ENCODE measurements around the gene TMEM144.
"Not testable (repeated sequence)": the region's sequence is repeated elsewhere in the genome, so short reads cannot be mapped to it uniquely, and the experiment has no call there.

TMEM144 gene

DNA sequence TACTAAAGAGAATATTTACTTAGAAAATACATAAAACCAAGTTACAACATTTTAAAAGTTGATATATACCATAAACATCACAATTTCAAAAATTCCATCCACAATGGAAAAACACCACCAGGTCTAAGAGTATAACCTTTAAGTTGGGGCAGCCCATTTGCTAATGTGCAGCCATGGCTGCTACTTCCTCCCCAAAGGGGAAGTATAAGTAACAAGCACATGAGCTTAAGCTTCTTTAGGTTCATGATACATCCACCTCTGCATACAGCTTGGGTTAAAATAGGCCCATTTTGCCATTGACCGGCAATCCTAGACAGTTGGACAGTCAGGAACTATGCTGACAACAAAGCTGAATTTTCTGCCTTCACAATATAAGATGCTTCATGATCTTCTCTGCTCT lies 20.9 kb upstream of the TMEM144 start:
- FAIRE-seq: no peak
- no peak for DNase-seq (ENCODE audit: extremely low spot score, insufficient read length, low read depth)

DNA sequence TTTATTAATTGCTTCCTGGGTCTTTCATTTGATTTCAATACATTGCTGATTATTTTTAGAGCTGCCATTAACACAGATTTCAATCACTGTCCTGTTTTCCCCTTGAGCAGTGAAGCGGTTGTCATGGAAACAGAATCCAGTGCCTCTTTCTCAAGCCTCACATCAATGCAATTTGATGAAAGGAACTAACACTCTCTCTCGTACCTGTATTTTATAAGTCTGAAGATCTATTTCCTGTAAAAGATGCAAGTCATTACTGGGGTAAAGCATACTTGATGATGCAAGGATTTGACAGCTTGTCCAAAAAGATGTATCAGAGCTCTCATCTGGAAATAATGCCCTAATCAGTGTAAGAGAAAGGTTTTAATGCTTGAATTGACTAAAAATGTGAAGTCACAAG lies 19.6 kb upstream of the TMEM144 start:
- FAIRE-seq: no peak

DNA sequence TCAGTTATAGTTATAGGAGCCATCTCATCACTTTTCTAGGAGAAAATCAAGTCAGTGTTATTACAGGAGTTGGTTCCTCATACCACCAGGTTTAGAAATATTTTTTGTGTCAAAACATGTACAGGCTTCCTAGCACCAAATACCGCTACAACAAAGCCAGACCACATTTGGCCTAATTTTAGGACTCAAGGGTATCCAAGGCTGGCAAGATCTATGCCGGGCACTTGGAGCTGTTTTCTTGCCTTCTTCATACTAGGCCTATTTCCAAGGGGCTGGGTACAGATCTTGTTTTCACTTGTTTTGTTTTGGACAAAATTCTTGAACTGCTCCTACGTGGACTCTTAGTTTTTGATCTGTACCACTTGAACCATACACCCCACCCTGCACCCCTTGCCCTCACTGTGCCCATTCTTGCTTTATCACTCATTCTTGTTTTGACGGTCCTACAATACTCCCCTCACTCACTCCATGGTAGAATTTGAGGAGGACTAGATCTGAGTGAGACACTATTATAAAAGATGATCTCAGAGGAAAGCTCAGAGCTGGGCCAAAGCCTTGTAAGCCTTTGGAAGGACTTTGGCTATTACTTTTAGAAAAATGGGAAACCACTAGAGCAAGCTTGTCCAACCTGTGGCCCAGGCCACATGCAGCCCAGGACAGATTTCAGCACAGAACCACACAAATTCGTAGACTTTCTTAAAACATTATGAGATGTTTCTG lies 17.7 kb upstream of the TMEM144 start:
- FAIRE-seq (no peak), DNase-seq (ENCODE audit: extremely low spot score, insufficient read length, low read depth) (no peak)

More for the DNA sequence above, 19.6 kb upstream of the TMEM144 start:
- DNase-seq (ENCODE audit: extremely low spot score, insufficient read length, low read depth): no peak

DNA sequence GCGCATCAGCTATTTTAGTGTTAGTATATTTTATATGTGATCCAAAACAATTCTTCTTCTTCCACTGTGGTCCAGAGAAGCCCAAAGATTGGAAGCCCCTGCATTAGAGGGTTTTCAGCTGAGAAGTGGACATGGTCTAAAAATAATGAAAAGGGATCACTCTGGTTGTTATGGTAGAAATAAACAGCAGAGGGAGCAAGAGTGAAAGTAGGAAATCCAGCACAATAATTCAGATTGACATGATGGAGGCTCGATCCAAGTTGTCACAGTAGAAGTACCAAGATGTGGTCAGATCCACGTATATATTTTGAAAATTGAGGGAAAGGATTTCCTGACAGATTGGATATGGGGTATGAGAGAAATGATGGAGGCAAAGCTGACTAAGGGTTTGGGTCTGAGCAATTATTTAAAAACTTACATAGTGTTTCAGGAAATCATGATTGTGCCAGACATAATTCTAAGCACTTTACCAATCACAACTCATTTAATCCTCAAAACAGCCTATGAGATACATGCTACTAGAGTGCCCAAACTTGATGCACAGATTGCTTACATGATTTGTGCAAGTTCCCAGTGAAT lies 17.0 kb upstream of the TMEM144 start:
- DNase-seq (ENCODE audit: extremely low spot score, insufficient read length, low read depth) (no peak), FAIRE-seq (peak; percentile 71)

DNA sequence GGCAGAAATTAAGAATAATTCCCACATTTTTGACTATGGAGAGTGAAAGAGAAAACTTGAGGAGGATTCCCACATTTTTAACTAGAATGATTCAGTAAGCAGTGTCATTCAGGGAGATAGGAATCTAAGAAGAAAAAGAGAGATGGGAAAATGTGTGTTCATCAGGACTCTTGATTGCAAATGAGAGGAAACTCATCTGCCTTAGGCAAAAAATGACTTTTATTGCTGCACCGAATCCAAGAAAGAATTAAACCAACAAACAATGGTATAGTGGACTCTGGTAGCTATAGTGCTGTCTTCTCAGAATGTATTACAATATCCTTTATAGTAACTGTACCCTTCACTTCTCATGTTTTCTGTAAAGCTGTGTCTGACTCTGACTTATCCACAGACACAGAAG lies 15.0 kb upstream of the TMEM144 start:
- FAIRE-seq: no peak

DNA sequence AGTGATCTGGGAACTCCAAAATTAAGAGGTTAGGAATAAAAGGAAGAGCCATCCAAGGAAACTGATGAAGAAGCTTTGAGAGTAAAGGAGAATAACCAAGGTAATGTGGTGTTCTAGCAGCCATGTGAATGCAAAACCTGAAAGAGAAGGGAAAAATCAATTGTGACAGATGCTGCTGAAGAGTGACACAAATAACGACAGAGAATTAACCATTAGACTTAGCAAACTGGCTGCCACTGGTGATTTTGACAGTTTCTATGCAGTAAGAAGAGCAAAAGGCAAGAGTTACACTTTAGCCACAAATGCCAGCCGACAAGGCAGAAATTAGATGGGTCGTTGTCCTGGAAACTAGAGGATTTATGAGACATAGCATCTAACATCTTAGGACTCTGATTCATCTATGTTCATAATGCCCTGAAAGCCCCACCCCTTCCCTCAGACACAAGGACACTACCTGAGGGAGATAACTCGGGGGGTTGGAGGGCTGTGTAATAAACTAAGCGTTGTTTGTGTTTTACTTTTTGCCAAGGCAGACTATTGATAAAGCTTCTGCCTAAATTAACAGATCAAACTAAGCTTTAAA lies 13.0 kb upstream of the TMEM144 start:
- no peak for DNase-seq (ENCODE audit: extremely low spot score, insufficient read length, low read depth)
- FAIRE-seq: no peak

More for the DNA sequence above, 15.0 kb upstream of the TMEM144 start:
- no peak for DNase-seq (ENCODE audit: extremely low spot score, insufficient read length, low read depth)

DNA sequence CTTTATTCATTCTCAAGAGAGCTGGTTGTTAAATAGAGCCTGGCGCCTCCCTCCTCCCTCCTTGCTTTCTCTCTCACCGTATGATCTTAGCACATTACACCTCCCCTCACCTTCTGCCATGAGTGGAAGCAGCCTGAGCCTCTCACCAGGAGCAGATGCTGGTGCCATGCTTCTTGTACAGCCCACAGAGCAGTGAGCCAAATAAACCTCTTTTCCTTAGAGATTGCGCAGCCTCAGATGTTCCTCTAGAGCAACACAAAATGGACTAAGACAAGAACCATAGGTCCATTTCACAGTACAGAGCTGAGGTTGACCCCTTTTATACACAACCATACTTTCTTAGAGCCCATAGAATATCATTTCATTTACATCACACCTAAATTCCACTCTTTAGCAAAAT lies 10.1 kb upstream of the TMEM144 start:
- no peak for FAIRE-seq
- no peak for DNase-seq (ENCODE audit: extremely low spot score, insufficient read length, low read depth)

DNA sequence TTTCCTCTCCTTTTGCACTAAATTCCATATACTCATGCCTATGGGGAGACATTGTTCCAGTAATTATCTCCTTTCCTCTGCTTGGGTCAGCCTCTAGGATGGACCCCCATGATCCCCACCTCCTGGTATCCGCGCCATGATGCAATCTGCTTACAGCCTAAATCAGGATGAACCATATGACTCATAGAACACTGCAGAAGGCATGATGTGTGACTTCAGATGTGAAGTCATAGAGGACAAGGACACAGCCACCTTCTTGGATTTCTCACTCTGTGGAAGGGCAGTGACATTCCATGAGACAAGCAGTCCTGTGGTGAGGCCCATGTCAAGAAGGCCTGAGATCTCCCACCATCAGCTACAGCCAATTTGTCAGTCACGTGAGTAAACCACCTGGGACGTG lies 9.0 kb upstream of the TMEM144 start:
- FAIRE-seq (no peak), DNase-seq (ENCODE audit: extremely low spot score, insufficient read length, low read depth) (no peak)

DNA sequence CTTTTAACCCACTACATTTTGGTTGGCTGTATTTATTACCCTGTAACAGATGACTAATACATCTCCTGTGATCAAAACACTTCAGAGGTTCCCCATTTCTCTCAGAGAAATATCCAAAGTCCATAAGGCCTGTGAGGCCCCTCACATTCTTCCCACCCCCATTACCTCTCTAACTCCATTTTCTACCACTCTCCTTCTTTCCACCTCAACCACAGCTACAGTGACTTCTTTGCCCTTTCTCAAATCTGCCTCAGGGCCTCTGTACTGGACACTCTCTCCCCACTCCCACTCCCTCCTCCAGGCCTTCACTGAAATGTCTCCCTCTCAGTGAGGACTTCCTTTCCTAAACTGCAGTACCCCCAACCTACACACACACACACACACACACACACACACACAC lies 8.4 kb upstream of the TMEM144 start:
- FAIRE-seq (no peak), DNase-seq (ENCODE audit: extremely low spot score, insufficient read length, low read depth) (no peak)

DNA sequence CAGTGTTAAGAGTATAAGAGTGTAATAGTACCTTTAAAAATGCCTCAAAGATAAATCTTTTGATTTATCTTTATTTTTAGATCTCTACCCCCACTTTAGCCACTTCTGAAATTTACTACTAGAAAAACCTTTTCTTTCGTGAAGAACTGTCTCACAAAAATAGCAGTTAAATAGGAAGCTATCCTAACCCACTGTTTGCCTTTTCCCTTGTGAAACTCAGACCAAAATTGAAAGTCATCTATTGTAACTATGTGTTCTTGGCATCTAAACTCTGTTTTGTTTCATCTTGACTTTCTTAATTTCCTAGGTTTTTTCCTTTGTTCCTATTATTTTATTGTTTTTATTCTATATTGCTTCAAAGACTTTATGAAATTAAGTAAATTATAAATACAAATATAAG lies 7.8 kb upstream of the TMEM144 start:
- no peak for DNase-seq (ENCODE audit: extremely low spot score, insufficient read length, low read depth)
- FAIRE-seq: no peak

DNA sequence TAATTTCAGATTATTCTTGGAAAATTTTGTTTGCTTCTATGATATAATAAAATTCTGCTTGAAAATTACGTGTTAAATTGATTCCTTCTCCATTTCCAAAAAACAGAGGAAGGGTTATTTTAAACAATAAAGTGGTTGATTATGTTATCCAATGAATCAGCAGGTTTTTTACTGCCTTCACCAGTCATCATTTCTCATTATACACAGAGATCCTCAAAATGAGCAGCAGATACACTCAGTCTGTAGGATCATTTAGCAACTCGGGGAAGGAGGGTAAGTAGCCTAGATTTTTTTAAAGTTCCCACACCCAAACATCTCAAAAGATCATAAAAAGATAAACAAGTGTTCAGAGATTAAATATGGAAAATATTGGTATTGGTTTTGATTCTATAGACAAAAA lies 6.8 kb upstream of the TMEM144 start:
- FAIRE-seq: no peak
- DNase-seq (ENCODE audit: extremely low spot score, insufficient read length, low read depth): no peak

DNA sequence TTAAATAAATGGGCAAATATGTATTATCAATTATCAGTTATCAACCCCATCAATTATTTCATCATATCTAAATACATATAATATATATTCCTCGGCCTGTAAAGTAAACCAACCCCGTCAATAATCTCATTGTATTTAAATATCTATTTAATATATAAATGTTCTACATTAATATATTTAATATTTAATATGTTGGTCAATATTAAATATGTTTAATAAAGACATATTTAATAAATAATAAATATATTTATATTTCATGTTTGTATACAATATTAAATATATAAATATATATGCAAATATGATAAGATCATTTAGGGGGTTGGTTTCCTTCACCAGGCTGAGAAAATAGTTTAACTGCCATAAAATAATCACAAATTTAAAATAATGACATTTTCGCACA lies 6.4 kb upstream of the TMEM144 start:
- no peak for FAIRE-seq

DNA sequence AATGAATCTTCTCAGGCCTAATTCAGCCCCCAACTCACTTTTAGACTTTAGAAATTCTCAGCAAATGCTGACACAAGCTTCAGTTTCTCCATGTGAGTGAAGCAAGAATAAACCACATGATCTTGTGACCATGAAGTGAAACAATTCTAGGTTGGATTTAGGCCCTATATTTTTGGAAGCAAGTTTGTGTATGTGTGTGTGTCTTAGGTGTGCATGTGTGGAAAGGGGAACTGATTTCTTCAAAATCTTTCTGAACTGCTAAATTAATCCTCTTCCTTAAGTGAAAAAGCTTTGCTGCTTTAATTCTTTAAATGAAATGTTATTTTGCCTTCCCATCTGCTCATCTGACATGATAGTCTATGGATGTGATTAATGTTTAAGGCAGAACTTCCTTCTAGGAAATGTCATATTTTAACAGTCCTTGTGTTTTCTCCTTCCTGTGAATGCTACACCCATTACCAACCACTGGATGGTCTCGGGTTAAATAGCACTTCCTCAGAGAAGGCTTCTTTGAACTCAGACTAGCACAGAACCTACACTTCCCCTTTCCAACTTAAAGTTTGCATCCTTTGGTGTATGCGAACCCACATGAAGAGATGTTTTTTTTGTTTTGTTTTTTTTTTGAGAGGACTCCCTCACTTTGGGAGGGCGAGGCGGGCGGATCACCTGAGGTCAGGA lies 1.2 kb upstream of the TMEM144 start:
- FAIRE-seq (no peak), DNase-seq (ENCODE audit: extremely low spot score, insufficient read length, low read depth) (no peak)

More for the DNA sequence above, 6.4 kb upstream of the TMEM144 start:
- no peak for DNase-seq (ENCODE audit: extremely low spot score, insufficient read length, low read depth)

DNA sequence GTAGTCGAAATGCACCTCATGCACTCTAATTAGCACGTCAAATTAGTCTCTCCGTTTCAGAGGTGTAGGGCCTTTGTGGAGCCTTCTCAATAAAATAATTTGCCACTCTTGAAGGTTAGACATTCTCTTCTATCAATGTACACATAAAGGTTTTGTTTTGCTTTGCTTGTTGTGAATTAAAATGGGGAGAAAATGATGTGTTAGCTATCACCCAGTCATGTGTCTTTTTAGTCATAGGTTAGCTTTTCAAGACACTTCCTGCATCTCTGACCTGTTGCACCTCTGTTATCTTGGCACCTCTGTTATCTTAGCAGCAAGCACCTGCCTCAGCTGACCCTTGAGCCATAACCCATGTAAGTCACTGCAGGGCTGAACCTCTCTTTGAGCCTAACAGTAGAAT lies 936 bp downstream of the TMEM144 start:
- no peak for DNase-seq (ENCODE audit: extremely low spot score, insufficient read length, low read depth)
- no peak for FAIRE-seq

DNA sequence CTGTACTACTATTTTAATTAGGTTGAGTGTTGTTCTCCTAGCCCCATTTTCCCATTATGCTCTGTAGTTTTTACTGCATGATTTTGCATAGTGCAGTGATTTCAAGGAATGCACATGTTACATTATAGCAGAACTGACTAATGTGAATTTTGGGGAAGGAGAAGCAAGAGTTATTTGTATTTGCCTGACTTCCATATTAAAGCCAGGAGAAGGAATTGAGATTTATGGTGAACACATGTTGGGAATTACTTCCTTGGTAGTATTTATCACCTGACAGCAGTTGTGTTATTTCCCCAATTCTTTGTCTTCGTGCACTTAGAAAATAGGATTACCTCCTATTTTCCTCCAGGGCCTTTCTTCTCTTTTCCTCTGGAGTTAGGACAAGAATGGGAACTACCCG lies 3.2 kb downstream of the TMEM144 start:
- DNase-seq (ENCODE audit: extremely low spot score, insufficient read length, low read depth) (no peak), FAIRE-seq (no peak)

DNA sequence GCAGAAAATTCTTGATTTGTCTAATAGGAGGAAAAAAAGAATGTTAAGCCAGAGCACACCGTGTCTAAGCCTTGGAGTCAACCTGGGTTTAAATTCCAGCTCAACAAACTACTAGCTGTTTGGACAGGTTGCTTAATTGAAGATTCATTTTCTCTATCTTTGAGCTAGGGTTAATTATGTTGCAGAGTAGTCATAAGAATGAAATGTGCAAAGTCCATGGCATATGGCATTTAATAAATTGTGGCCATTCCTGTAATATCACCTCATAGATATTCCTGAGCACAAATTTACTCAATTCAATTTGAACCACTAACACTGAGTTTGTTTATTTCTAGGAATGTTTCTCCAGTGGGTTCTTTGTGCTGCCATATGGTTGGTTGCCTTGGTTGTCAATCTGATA lies 4.6 kb downstream of the TMEM144 start:
- no peak for FAIRE-seq
- DNase-seq (ENCODE audit: extremely low spot score, insufficient read length, low read depth): no peak

DNA sequence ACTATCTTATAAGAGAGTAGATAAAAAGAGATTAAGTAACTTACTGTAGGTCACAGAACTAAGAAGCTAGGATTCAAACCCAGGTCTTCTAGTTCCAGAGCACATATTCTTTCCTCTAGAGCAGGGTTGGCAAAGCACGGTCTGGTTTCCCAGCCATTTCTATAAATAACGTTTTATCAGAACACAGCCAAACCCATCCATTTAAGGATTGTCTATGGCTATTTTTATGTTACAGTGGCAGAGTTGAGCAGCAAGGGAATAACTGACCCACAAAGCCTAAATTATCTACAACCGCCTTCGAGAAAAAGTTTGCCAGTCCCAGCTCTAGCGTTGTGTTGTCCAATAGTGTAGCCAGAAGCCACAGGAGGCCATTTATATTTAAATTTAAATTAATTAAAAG lies 7.5 kb downstream of the TMEM144 start:
- FAIRE-seq: no peak
- DNase-seq (ENCODE audit: extremely low spot score, insufficient read length, low read depth): no peak

DNA sequence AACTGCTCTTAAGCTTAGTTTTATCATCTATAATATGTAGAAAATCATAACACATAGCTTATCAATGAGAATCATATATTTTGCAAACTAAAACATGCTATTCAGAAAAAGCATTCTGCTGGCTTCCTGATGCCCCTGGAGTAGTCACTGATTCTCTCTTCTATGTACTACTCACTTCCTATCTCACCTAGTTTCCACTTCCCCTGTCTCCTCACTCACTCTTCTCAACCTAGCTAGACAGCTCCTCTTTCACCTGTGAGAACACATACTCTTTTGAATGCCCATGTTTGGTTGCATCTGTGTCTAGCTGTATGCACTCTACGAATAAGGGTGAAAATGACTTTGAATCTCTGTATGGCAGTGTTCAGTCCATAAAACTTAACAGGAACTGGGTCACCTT lies 9.3 kb downstream of the TMEM144 start:
- no peak for FAIRE-seq
- DNase-seq (ENCODE audit: extremely low spot score, insufficient read length, low read depth): no peak

DNA sequence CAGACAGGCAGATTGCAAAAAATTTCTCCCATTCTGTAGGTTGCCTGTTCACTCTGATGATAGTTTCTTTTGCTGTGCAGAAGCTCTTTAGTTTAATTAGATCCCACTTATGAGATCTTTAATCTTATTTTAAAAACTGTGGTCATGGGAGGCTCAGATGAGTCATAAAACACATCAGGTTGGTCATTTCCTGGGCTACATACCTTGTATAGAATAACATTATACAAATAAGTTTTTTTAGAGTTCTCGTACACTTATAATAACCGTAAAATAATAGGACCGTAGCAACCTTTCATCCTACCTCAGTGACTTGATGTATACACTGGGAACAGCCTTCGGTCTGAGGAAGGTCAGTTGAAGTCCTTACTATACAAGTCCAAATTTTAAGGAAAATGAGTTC lies 14.0 kb downstream of the TMEM144 start:
- not testable (repeated sequence) for DNase-seq (ENCODE audit: extremely low spot score, insufficient read length, low read depth); FAIRE-seq

DNA sequence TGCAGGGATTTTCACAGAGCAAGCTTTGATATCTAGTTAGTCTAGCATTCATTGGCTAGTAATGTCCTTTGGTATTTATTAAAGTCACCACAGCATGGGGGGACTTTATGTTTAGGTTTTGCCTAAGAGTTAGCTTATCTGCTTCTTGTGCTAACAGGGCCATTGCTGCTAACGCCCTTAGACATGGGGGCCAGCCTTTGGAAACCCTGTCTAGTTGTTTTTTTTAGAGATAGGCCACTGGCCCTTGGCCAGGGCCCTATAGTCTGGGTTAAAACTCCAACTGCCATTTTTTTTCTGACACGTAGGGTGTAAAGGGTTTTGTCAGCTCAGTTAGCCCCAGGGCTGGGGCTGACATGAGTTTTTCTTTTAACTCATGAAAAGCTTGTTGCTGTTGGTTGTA lies 14.7 kb downstream of the TMEM144 start:
- not testable (repeated sequence) for DNase-seq (ENCODE audit: extremely low spot score, insufficient read length, low read depth); FAIRE-seq

DNA sequence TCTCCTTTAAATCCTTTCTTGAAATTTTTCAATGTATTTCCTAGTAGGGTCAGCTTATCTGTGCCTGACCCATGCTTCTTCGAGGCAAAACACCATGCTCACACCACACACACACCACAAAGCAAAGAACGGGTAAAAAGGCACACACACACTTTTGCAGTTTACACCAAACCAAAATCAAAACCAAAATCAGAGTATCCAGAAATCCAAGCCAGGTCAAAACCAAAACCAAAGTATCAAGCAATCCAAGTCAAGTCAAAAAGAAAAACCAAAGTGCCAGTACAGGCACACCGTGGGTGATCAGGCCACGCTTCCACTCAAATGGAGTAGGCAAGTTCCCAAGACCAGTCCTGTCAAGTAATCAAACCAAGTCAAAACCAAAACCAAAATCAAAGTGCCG lies 17.6 kb downstream of the TMEM144 start:
- FAIRE-seq; DNase-seq (ENCODE audit: extremely low spot score, insufficient read length, low read depth): not testable (repeated sequence)
